ENCODE data around the gene HCFC1.

HCFC1 gene

GRCh38 chrX:153939573-153939972, 32.0 kb downstream of the HCFC1 start:
- Histone ChIP-seq H3K4me1 (ENCODE audit: control insufficient read depth, insufficient read depth, low read length) (peaks cover 5% of the 10 kb centered on the region), H3K9ac (ENCODE audit: low read depth, low read length) (no peak overlapping the region), H3K9me3 (replicated peaks; ENCODE audit: low read length) (no peaks in the 10 kb centered on the region), H3K27me3 (ENCODE audit: control insufficient read depth, insufficient read depth, low read length) (no peaks in the 10 kb centered on the region), H3K4me2 (ENCODE audit: low read length) (no peak overlapping the region), H3K4me3 (ENCODE audit: low read length) (no peak overlapping the region), H3K36me3 (ENCODE audit: insufficient read depth, low read length) (no peaks in the 10 kb centered on the region)

- no peak overlapping the region for H3K9ac ChIP-seq (ENCODE audit: low read depth, low read length)
- no peak overlapping the region for H3K4me2 ChIP-seq (ENCODE audit: low read length)
- H3K27me3 ChIP-seq (ENCODE audit: control insufficient read depth, insufficient read depth, low read length) = no peaks in the 10 kb centered on the region
- no peak overlapping the region for H3K4me3 ChIP-seq (ENCODE audit: low read length)
- no peaks in the 10 kb centered on the region for H3K9me3 ChIP-seq (replicated peaks; ENCODE audit: low read length)
- H3K36me3 ChIP-seq (ENCODE audit: insufficient read depth, low read length) = no peaks in the 10 kb centered on the region
- peaks cover 14% of the 10 kb centered on the region for H3K4me1 ChIP-seq (ENCODE audit: control insufficient read depth, insufficient read depth, low read length)
Measured at GRCh38 chrX:153938226-153938786, 33.3 kb downstream of the HCFC1 start.

- Histone ChIP-seq H3K4me2 (ENCODE audit: low read length) (no peak overlapping the region), H3K27me3 (ENCODE audit: control insufficient read depth, insufficient read depth, low read length) (no peaks in the 10 kb centered on the region), H3K9me3 (replicated peaks; ENCODE audit: low read length) (no peaks in the 10 kb centered on the region), H3K4me3 (ENCODE audit: low read length) (no peak overlapping the region), H3K4me1 (ENCODE audit: control insufficient read depth, insufficient read depth, low read length) (peaks cover 14% of the 10 kb centered on the region), H3K9ac (ENCODE audit: low read depth, low read length) (no peak overlapping the region), H3K36me3 (ENCODE audit: insufficient read depth, low read length) (peaks cover 6% of the 10 kb centered on the region)
Measured at GRCh38 chrX:153937056-153937455, 34.6 kb downstream of the HCFC1 start.

- peak overlapping the region; percentile 81 for H3K4me3 ChIP-seq (ENCODE audit: low read length)
- H3K27me3 ChIP-seq (ENCODE audit: control insufficient read depth, insufficient read depth, low read length) = no peaks in the 10 kb centered on the region
- H3K9ac ChIP-seq (ENCODE audit: low read depth, low read length) = no peak overlapping the region
- no peaks in the 10 kb centered on the region for H3K9me3 ChIP-seq (replicated peaks; ENCODE audit: low read length)
- peak overlapping the region; percentile 79 for H3K4me2 ChIP-seq (ENCODE audit: low read length)
- peaks cover 14% of the 10 kb centered on the region for H3K4me1 ChIP-seq (ENCODE audit: control insufficient read depth, insufficient read depth, low read length)
- H3K36me3 ChIP-seq (ENCODE audit: insufficient read depth, low read length) = peaks cover 20% of the 10 kb centered on the region
Measured at GRCh38 chrX:153935326-153935851, 36.2 kb downstream of the HCFC1 start.

- Histone ChIP-seq H3K9ac (ENCODE audit: low read depth, low read length) (peak within 1 kb of the TSS; percentile 86), H3K4me3 (ENCODE audit: low read length) (peak within 1 kb of the TSS; percentile 81), H3K4me1 (ENCODE audit: control insufficient read depth, insufficient read depth, low read length) (peaks cover 14% of the 10 kb centered on the region), H3K27me3 (ENCODE audit: control insufficient read depth, insufficient read depth, low read length) (no peaks in the 10 kb centered on the region), H3K9me3 (replicated peaks; ENCODE audit: low read length) (no peaks in the 10 kb centered on the region), H3K36me3 (ENCODE audit: insufficient read depth, low read length) (peaks cover 26% of the 10 kb centered on the region), H3K4me2 (ENCODE audit: low read length) (peak within 1 kb of the TSS; percentile 95)
Measured at GRCh38 chrX:153934762-153935325, 36.8 kb downstream of the HCFC1 start, which contains the start of gene NAA10. Gene NAA10 (minus strand): TSS chrX:153935037. CDS start chrX:153934904, 133 bp downstream.

- peak overlapping the region; percentile 81 for H3K4me3 ChIP-seq (ENCODE audit: low read length)
- peaks cover 31% of the 10 kb centered on the region for H3K36me3 ChIP-seq (ENCODE audit: insufficient read depth, low read length)
- no peaks in the 10 kb centered on the region for H3K27me3 ChIP-seq (ENCODE audit: control insufficient read depth, insufficient read depth, low read length)
- peak overlapping the region; percentile 95 for H3K4me2 ChIP-seq (ENCODE audit: low read length)
- peaks cover 15% of the 10 kb centered on the region for H3K4me1 ChIP-seq (ENCODE audit: control insufficient read depth, insufficient read depth, low read length)
- H3K9ac ChIP-seq (ENCODE audit: low read depth, low read length) = peak overlapping the region; percentile 86
- no peaks in the 10 kb centered on the region for H3K9me3 ChIP-seq (replicated peaks; ENCODE audit: low read length)
Measured at GRCh38 chrX:153934148-153934761, 37.4 kb downstream of the HCFC1 start.

- Histone ChIP-seq H3K27me3 (ENCODE audit: control insufficient read depth, insufficient read depth, low read length) (no peaks in the 10 kb centered on the region), H3K36me3 (ENCODE audit: insufficient read depth, low read length) (peaks cover 34% of the 10 kb centered on the region), H3K9me3 (replicated peaks; ENCODE audit: low read length) (no peaks in the 10 kb centered on the region), H3K9ac (ENCODE audit: low read depth, low read length) (peak overlapping the region; percentile 86), H3K4me1 (ENCODE audit: control insufficient read depth, insufficient read depth, low read length) (peaks cover 21% of the 10 kb centered on the region), H3K4me2 (ENCODE audit: low read length) (peak overlapping the region; percentile 95), H3K4me3 (ENCODE audit: low read length) (peak overlapping the region; percentile 81)
Measured at GRCh38 chrX:153933748-153934147, 37.9 kb downstream of the HCFC1 start.

- Histone ChIP-seq H3K4me3 (ENCODE audit: low read length) (no peak overlapping the region), H3K36me3 (ENCODE audit: insufficient read depth, low read length) (peaks cover 34% of the 10 kb centered on the region), H3K4me1 (ENCODE audit: control insufficient read depth, insufficient read depth, low read length) (peaks cover 28% of the 10 kb centered on the region), H3K27me3 (ENCODE audit: control insufficient read depth, insufficient read depth, low read length) (no peaks in the 10 kb centered on the region), H3K4me2 (ENCODE audit: low read length) (no peak overlapping the region), H3K9ac (ENCODE audit: low read depth, low read length) (no peak overlapping the region), H3K9me3 (replicated peaks; ENCODE audit: low read length) (no peaks in the 10 kb centered on the region)
Measured at GRCh38 chrX:153932220-153932915, 39.2 kb downstream of the HCFC1 start.

GRCh38 chrX:153931748-153932147, 39.9 kb downstream of the HCFC1 start:
- H3K36me3 ChIP-seq (ENCODE audit: insufficient read depth, low read length) = peaks cover 34% of the 10 kb centered on the region

GRCh38 chrX:153931151-153931550, 40.5 kb downstream of the HCFC1 start:
- H3K36me3 ChIP-seq (ENCODE audit: insufficient read depth, low read length) = peaks cover 34% of the 10 kb centered on the region
- H3K4me1 ChIP-seq (ENCODE audit: control insufficient read depth, insufficient read depth, low read length) = peaks cover 40% of the 10 kb centered on the region
- H3K27me3 ChIP-seq (ENCODE audit: control insufficient read depth, insufficient read depth, low read length) = no peaks in the 10 kb centered on the region
- no peak overlapping the region for H3K4me2 ChIP-seq (ENCODE audit: low read length)
- no peaks in the 10 kb centered on the region for H3K9me3 ChIP-seq (replicated peaks; ENCODE audit: low read length)
- H3K4me3 ChIP-seq (ENCODE audit: low read length) = no peak overlapping the region
- H3K9ac ChIP-seq (ENCODE audit: low read depth, low read length) = no peak overlapping the region

More at GRCh38 chrX:153931748-153932147, 39.9 kb downstream of the HCFC1 start:
- H3K9ac ChIP-seq (ENCODE audit: low read depth, low read length) = no peak overlapping the region
- no peaks in the 10 kb centered on the region for H3K9me3 ChIP-seq (replicated peaks; ENCODE audit: low read length)
- H3K4me3 ChIP-seq (ENCODE audit: low read length) = no peak overlapping the region
- H3K4me2 ChIP-seq (ENCODE audit: low read length) = no peak overlapping the region
- no peaks in the 10 kb centered on the region for H3K27me3 ChIP-seq (ENCODE audit: control insufficient read depth, insufficient read depth, low read length)
- peaks cover 34% of the 10 kb centered on the region for H3K4me1 ChIP-seq (ENCODE audit: control insufficient read depth, insufficient read depth, low read length)

Measured in skeletal muscle satellite cell (primary cell).